Body of pancreas (tissue), 4 donors: ENCODE results near the gene PEMT.
"Not testable (repeated sequence)": the region's sequence is repeated elsewhere in the genome, so short reads cannot be mapped to it uniquely, and the experiment has no call there.

Experiments used
- POLR2A ChIP-seq, 3 donors: fragments of 450-650 bp; IDR thresholded peaks; one replicate each; pipeline ENCODE4 v1.6.1; 2016; ENCODE audit warnings: antibody characterized with exemption in 3 of 3, mild to moderate bottlenecking in 2 of 3
- TF ChIP-seq, protein P1 (sequence below), 7 experiments: fragments of 450-650 bp in 4 of 7; fragments of 200-600 bp in 3 of 7; sonication (generic) in 3 of 7; IDR thresholded peaks; one replicate each; pipeline ENCODE4 v1.5.1; 2016 to 2019; ENCODE audit warnings: antibody characterized with exemption in 7 of 7

DNA sequence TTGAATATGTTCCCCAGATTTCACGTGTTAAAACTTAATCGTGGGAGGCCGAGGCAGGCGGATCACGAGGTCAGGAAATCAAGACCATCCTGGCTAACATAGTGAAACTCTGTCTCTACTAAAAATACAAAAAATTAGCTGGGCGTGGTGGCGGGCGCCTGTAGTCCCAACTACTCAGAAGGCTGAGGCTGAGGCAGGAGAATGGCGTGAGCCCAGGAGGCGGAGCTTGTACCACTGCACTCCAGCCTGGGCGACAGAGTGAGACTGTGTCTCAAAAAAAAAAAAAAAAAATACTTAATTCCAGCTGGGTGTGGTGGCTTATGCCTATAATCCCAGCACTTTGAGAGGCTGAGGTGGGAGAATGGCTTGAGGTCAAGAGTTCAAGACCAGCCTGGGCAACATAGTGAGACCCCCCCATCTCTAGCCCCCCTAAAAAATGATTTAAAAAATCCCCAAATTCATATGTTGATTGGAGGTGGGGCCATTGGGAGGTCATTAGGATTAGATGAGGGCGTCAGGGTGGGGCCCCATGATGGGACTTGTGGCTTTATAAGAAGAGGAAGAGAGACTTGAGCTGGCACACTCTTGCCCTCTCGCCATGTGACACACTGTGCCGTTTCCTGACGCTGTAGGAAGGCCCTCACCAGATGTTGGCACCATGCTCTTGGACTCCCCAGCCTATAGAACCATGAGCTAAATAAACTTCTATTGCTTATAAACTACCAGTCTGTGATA is 44.2 kb upstream of the PEMT start:
- TF ChIP-seq, protein P1, sequence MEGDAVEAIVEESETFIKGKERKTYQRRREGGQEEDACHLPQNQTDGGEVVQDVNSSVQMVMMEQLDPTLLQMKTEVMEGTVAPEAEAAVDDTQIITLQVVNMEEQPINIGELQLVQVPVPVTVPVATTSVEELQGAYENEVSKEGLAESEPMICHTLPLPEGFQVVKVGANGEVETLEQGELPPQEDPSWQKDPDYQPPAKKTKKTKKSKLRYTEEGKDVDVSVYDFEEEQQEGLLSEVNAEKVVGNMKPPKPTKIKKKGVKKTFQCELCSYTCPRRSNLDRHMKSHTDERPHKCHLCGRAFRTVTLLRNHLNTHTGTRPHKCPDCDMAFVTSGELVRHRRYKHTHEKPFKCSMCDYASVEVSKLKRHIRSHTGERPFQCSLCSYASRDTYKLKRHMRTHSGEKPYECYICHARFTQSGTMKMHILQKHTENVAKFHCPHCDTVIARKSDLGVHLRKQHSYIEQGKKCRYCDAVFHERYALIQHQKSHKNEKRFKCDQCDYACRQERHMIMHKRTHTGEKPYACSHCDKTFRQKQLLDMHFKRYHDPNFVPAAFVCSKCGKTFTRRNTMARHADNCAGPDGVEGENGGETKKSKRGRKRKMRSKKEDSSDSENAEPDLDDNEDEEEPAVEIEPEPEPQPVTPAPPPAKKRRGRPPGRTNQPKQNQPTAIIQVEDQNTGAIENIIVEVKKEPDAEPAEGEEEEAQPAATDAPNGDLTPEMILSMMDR (IDR thresholded peaks at IDR 0.05) = not testable (repeated sequence)
- TF ChIP-seq POLR2A (IDR thresholded peaks at IDR 0.05) = not testable (repeated sequence)
